CD4-positive, alpha-beta T cell treated with Interleukin-15 for 1 hour (primary cell): ENCODE measurements around the gene PDZK1IP1.
A peak's percentile ranks its signal among the peaks of the same experiment; 100 is the strongest.
"Not testable (repeated sequence)": the region's sequence is repeated elsewhere in the genome, so short reads cannot be mapped to it uniquely, and the experiment has no call there.

Experiments
- DNase-seq: peaks from one replicate; pipeline ENCODE4 v3.0.0-alpha.2; 2020

Gene PDZK1IP1

GRCh38 chr1:47223174-47223920 lies 33.5 kb upstream of the PDZK1IP1 start:
- no peak for DNase-seq

DNA sequence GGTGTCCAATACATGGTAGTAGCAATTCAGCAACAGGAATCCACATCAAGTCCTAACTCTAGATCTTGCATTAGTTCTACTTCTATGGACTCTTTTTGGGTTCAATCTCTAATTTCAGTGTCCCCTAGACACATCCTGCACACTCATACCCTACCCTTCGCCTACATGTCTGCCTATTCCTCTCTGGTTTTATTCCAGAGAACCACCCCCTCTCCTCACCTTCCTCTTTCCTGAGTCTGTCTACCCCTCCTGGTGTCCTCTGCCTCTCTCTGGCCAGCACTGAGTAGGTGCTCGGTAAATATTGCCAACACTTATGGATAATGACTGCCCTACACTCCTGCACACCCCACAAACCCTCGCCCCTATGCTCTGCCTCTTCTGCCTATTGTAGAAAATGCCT lies 32.6 kb upstream of the PDZK1IP1 start:
- no peak for DNase-seq

DNA sequence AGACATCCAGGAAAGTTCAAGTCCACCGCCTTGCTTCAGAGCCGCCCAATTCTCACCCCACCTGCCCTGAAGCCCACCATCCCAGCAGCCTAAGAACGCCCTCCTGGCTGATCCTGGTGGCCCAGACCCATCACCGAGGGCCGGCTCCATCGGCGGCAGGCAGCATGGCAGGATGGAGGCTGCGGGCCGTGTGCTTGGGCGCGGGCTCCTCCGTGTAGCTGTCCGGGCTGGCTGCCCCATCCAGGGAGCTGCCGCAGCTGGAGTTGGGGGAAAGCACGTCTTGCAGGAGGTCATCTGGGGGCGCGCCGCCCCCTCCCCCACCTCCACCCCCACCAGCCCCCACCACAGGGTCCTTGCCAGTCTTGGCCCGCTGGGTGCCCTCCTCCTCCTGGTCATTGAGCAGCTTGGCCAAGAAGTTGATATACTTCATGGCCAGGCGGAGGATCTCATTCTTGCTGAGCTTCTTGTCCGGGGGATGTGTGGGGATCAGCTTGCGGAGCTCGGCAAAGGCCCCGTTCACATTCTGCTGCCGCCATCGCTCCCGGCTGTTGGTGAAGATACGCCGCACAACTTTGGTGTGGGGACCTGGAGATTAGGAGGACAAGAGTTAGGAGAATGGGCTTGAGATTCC lies 29.9 kb upstream of the PDZK1IP1 start:
- DNase-seq: no peak

DNA sequence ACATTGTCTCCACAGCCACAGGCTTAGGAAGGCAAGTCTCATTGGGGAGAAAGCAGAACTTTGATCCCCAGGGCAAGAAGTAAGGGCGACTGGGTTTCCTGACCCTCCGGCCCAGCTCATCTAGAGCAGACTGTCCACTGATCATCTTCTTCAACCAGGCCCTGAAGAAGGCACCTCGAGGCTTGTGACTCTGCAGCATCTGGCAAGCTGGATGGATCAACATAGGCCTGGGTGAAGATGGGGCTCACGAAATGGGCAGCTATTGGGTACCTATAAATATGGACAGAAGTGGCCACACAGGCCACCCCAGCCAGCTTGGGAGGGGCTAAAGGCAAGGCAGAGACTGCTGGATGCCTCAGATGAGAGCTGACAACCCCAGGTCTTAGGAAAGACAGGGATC lies 29.2 kb upstream of the PDZK1IP1 start:
- no peak for DNase-seq

- DNase-seq: no peak
These were observed 26.6 kb upstream of the PDZK1IP1 start for GRCh38 chr1:47216278-47217059.

- DNase-seq: no peak
These were observed 25.9 kb upstream of the PDZK1IP1 start for GRCh38 chr1:47215713-47216112.

DNA sequence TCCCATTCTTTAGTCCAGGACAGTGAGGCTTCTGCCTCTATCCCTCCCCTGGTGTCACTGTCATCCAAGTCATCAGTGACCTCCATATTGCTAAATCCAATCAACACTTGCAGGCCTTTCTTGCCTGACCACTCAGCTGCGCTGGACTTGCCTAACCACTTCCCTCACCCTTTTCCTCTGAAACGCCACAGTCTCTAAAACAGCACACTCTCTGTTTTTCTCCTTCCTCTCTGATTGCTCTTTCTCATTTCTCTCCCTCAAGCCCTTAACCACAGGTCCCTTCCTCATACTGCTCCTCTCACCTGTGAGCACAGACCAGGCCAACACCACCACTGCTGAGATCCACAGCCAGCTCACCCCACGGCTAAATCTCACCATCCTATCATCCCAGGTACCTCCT lies 24.7 kb upstream of the PDZK1IP1 start:
- DNase-seq: no peak

GRCh38 chr1:47213230-47213963 lies 23.6 kb upstream of the PDZK1IP1 start:
- no peak for DNase-seq

GRCh38 chr1:47212636-47213229 lies 22.9 kb upstream of the PDZK1IP1 start:
- peak; percentile 8 for DNase-seq

- DNase-seq: peak; percentile 12
These were observed 22.0 kb upstream of the PDZK1IP1 start for GRCh38 chr1:47211796-47212269.

- no peak for DNase-seq
These were observed 20.8 kb upstream of the PDZK1IP1 start for GRCh38 chr1:47210666-47211065.

DNA sequence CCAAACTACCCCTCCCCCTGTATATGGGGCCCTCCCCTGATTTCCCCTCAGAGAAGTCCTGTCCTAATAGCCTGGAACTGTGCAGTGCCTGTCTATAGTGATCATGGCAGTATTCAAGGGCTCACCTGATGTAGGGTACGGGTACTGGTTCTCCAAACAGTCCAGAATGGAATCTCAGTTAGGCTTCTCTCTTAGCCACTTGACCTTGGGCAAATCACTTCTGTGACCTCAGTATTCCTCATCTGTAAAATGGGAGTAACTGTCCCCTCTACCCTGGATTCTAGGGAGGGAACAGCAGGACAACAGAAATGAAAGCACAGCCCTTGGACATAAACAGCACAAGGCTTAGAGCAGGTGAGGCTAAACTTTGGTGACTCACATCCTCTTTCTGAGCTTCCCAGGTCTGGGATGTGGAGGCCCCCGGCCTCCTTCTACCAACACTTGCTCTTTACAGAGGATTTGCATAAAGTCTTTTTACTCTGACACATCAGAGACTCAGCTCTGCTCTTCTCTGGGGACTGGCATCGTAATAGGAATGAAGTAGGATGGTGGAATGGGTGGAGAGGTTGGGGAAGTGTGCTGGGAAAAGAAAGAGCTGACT lies 20.0 kb upstream of the PDZK1IP1 start:
- peak; percentile 1 for DNase-seq

DNA sequence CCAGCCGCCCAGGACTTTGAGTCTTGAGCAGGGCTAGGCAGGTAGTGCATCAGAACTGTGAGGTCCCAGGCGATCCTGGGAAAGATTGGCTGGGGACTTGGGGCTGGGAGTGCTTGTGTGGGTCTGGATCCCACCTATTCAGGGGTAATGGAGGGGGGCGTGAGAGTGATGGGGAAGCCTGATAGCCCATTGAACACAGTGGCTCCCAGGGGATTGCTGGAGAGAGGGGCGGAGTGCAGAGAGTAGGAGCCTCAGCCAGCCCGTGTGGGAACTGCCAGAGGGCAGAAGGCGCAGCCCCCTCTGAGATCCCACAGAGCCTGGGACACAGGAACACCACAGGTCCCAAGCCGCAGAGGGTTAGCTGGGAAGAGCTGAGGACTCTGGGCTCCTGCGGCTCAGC lies 19.3 kb upstream of the PDZK1IP1 start:
- DNase-seq: peak; percentile 5

DNA sequence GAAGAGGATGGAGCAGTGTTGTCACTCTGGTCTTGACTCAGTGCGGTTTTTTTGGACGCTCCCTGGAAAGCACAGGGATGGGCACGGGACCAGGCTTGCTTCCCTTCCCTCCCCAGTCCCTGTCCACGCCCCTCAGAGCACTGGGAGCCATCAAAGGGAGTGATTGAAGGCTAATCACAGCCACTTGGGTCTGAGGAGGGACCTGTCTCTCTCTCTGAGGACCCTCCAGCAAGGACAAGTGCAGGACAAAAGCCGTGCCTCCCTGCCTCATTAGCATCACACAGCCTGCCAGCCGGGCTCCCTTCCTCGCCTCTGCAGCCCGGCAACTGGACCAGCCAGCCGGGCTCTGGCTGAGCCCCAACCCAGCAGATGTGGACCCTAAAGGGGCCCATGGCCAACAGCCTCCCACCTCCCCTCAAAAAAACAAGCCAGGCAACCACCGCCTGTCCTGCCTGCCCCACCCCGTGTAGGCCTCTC lies 18.6 kb upstream of the PDZK1IP1 start:
- peak; percentile 7 for DNase-seq

- DNase-seq: peak; percentile 9
These were observed 18.1 kb upstream of the PDZK1IP1 start for GRCh38 chr1:47207803-47208373.

DNA sequence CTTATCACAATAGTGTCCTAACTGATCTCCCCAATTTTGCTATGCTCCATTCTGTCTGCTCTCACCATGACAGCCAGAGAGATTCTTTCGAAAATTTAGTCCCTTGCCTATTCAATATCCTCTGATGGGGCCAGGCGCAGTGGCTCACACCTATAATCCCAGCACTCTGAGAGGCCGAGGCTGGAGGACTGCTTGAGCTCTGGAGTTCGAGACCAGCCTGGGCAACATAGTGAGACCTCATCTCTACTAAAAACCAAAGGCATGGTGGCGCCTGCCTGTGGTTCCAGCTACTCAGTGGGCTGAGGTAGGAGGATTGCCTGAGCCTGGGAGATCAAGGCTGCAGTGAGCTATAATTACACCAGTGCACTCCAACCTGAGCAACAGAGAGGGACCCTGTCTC lies 16.1 kb upstream of the PDZK1IP1 start:
- no peak for DNase-seq

DNA sequence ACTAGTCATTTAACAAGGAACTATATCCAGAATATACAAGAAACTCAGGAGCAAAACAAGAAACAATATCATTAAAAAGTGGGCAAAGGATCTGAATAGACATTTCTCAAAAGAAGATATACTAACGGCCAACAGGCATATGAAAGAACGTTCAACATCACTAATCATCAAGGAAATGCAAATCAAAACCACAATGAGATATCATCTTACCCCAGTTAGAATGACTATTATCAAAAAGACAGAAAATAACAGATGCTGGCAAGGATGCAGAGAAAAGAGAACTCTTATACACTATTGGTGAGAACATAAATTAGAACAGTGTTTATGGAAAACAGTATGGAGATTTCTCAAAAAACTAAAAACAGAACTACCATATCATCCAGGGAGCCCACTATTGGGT lies 13.7 kb upstream of the PDZK1IP1 start:
- not testable (repeated sequence) for DNase-seq

GRCh38 chr1:47201179-47201578 lies 11.3 kb upstream of the PDZK1IP1 start:
- DNase-seq: peak; percentile 0

GRCh38 chr1:47198214-47198613 lies 8.4 kb upstream of the PDZK1IP1 start:
- no peak for DNase-seq

DNA sequence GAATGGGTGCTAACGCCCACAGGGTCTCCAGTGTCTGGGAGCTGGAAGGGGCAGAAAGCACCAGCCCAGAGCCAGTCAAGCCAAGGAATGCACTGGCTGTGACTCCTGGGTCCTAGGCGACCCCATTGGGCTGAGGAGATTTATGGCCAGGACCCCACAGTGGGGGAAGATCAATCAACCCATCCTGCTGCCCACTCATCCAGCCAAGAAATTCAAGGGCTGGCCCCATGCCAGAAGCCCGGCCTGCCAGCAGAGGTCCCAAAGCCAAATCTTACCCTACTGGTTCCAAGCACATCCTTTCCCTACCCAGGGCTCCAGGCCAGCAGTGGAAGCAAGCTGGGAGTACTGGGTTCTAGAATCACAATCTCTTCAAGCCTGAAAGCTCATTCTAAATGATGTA lies 6.8 kb upstream of the PDZK1IP1 start:
- no peak for DNase-seq

GRCh38 chr1:47195981-47196380 lies 6.1 kb upstream of the PDZK1IP1 start:
- DNase-seq: not testable (repeated sequence)

GRCh38 chr1:47194311-47194710 lies 4.5 kb upstream of the PDZK1IP1 start:
- no peak for DNase-seq
